HL-60 (cell line): ENCODE measurements around the gene HPGD.

Experiments
- DNase-seq, 2 experiments: peaks; one replicate each; pipeline ENCODE4 v3.0.0-alpha.2; 2010 to 2020; ENCODE audit warnings: low read depth in 1 of 2, low spot score in 1 of 2
- H3K27ac ChIP-seq: fragments of 250-450 bp; sonication (Bioruptor Pico); replicated peaks from 2 replicates; pipeline ENCODE4 v1.5.1; 2020; ENCODE audit warnings: mild to moderate bottlenecking, moderate library complexity
- H3K27me3 ChIP-seq: fragments of 250-450 bp; sonication (Bioruptor Pico); 2 replicates; pipeline ENCODE4 v1.5.1; 2021; ENCODE audit warnings: mild to moderate bottlenecking, moderate library complexity; ENCODE audit not compliant: insufficient read depth, poor library complexity, severe bottlenecking
- H3K4me3 ChIP-seq: replicated peaks from 2 replicates; pipeline ENCODE4 v1.5.1; 2011; ENCODE audit warnings: mild to moderate bottlenecking, control low read depth, low read length; ENCODE audit not compliant: insufficient read depth
- CTCF ChIP-seq: IDR thresholded peaks from one replicate; pipeline ENCODE4 v1.5.1; 2011; ENCODE audit warnings: low read length, control low read depth, inconsistent platforms; ENCODE audit not compliant: insufficient read depth
- GABPA ChIP-seq: IDR thresholded peaks from 2 replicates; pipeline ENCODE4 v1.6.1; 2012; ENCODE audit warnings: low read depth
- POLR2AphosphoS5 ChIP-seq: IDR thresholded peaks from 2 replicates; pipeline ENCODE4 v1.6.1; 2012; ENCODE audit warnings: low read depth
- REST ChIP-seq: IDR thresholded peaks from 2 replicates; pipeline ENCODE4 v1.6.1; 2012; ENCODE audit warnings: low read depth; ENCODE audit not compliant: insufficient replicate concordance
- SPI1 ChIP-seq: IDR thresholded peaks from 2 replicates; pipeline ENCODE4 v1.6.1; 2012; ENCODE audit warnings: low read depth, mild to moderate bottlenecking, borderline replicate concordance

HPGD gene

GRCh38 chr4:174495626-174496025, 26.7 kb downstream of the HPGD start:
- no peak for DNase-seq
- Histone ChIP-seq H3K27ac (no peak overlapping the region), H3K4me3 (no peak overlapping the region), H3K27me3 (no peaks in the 10 kb centered on the region)
- TF ChIP-seq CTCF (no peak), REST (no peak), GABPA (no peak), SPI1 (no peak), POLR2AphosphoS5 (no peak)

- no peak for DNase-seq
- TF ChIP-seq CTCF = no peak
- TF ChIP-seq REST = no peak
- TF ChIP-seq SPI1 = no peak
- TF ChIP-seq GABPA = no peak
- no peak for TF ChIP-seq POLR2AphosphoS5
Observed at GRCh38 chr4:174494726-174495125, 27.6 kb downstream of the HPGD start.

GRCh38 chr4:174494146-174494545, 28.1 kb downstream of the HPGD start:
- TF ChIP-seq CTCF (no peak), REST (no peak), SPI1 (no peak), POLR2AphosphoS5 (no peak), GABPA (no peak)
- Histone ChIP-seq H3K4me3 (no peak overlapping the region), H3K27me3 (no peaks in the 10 kb centered on the region), H3K27ac (no peak overlapping the region)
- DNase-seq = no peak

More at GRCh38 chr4:174494726-174495125, 27.6 kb downstream of the HPGD start:
- H3K27me3 ChIP-seq = no peaks in the 10 kb centered on the region
- H3K4me3 ChIP-seq = no peak overlapping the region
- no peak overlapping the region for H3K27ac ChIP-seq
